NCI-H128 (cell line): ENCODE measurements around the gene VWF.

ENCODE experiments used
- DNase-seq: peaks from one replicate; lab custom pipeline; 2025; ENCODE audit not compliant: unreplicated experiment; lab: John Stamatoyannopoulos, UW

The VWF gene

GRCh38 chr12:5964913-5965900 lies 159.3 kb downstream of the VWF start:
- no peak for DNase-seq

- DNase-seq: no peak
Measured at GRCh38 chr12:5963515-5963914, 161.0 kb downstream of the VWF start.

GRCh38 chr12:5960783-5961182 lies 163.7 kb downstream of the VWF start:
- no peak for DNase-seq

DNA sequence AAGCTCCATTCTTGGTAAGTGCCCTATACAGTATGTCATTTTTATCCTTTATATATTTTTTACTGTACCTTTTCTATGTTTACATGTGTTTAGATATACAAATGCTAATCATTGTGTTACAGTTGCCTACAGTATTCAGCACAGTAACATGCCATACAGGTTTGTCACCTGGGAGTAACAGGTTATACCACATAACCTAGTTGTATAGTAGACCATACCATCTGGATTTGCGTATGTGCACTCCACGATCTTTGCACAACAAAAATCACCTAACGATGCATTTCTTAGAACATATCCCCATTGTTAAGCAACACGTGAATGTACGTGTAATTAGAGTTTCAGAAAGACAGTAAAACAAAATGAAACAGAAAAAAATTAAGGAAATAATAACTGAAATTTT lies 167.5 kb downstream of the VWF start:
- no peak for DNase-seq

DNA sequence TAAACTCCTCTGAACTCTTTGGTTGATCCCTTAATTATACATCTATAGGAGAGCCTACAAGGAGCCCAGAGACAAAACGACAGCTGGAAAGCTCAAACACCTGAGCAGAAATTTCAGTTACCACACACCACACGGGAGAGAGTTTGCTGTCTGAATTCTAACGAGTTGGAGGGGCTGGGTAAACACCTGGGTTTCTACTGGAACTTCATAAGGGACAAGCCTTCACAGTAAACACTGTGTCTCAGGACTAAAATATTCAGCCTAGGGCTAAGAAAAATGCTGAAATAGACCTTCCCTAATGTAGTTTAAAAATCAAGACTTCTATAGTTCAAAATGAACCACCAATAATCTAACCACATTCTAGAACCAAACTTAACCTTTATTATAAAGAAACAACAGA lies 169.8 kb downstream of the VWF start:
- no peak for DNase-seq

GRCh38 chr12:5953835-5954586 lies 170.5 kb downstream of the VWF start:
- DNase-seq: no peak

- no peak for DNase-seq
Measured at GRCh38 chr12:5952031-5952430, 172.4 kb downstream of the VWF start.

DNA sequence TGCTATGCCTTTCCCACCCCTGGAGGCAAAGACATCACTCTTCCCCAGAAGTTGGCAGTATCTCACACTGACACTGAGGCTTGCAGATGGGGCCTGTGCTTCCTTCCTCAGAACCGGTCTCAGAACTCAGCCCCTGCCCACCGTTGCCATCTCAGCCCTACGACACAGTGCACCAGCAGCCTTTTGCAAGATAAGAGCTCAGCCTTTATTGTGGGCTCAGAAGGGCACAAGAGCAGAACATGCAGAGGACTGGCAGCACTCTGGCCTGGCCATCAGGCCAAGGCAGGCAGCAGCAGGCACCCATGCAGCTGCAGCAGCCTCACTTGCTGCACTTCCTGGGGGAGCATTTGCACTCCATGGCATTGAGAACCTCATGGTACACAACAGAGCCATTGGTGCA lies 175.8 kb downstream of the VWF start:
- no peak for DNase-seq

- DNase-seq: no peak
Measured at GRCh38 chr12:5947006-5947405, 177.5 kb downstream of the VWF start.

GRCh38 chr12:5946388-5946787 lies 178.1 kb downstream of the VWF start:
- DNase-seq: no peak

- peak; percentile 22 for DNase-seq
Measured at GRCh38 chr12:5945071-5946008, 179.1 kb downstream of the VWF start, which contains the start of gene ANO2. ANO2 (minus strand) TSS chr12:5945259; CDS start chr12:5945217, 42 bp downstream.

DNA sequence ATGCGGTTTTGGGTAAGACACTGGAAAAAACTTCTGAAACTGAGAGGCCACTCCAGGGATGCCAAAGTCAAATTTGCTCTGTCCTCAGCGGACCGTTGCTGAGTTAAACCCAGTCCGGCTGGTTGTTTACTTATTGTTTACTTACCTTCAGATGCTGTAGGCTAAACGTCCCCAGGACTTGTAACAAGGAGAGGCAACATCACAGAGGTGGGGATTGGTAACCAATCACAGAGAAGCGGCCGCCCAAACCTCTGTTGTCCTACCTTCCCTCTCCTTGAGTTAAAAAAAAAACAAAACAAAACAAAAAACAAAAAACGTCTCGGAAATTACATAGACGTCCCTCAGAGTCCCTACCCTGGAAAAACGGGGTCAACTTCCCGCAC lies 179.8 kb downstream of the VWF start:
- no peak for DNase-seq

DNA sequence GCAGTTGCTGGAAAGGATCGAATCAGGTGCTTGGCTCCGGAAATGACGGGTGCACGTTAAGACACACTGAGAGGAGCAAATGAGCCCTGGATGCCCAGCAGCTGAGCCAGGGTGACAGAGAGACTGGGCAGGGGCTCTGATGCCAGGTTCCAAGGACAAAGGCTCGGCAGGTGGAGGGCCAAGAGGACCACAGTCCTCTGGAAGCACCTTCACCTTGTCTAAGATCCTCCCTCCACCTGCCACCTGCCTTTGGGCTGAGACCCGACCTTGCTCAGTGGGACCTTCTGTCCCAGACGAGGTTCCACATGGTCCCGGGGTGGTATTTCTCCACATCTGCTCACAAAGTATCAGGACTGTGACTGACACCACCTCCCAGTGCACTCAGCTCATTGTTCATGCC lies 180.4 kb downstream of the VWF start:
- DNase-seq: no peak

- DNase-seq: no peak
Measured at GRCh38 chr12:5941907-5942306, 182.6 kb downstream of the VWF start.

- no peak for DNase-seq
Measured at GRCh38 chr12:5927732-5928516, 196.5 kb downstream of the VWF start.

GRCh38 chr12:5925646-5926045 lies 198.8 kb downstream of the VWF start:
- no peak for DNase-seq

- DNase-seq: no peak
Measured at GRCh38 chr12:5924342-5924741, 200.1 kb downstream of the VWF start.

DNA sequence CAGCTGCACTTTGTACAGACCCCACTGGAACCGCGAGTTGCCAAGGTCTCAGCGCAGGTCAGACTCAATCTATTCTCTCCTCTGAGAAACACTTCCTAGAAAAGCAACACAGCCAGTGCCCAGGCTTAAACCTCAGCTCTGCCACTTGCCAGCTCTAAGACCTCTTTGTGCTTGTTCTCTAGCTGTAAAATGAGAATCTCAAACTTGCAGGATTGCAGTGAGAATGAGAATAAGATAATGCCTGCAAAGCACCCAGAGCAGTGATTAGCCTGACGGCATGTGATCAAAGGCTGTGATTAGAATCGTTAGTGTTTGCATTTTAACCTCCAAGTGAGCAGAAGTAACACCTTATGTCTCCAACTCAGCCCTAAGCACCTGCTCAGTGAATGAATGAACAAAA lies 200.7 kb downstream of the VWF start:
- no peak for DNase-seq

- no peak for DNase-seq
Measured at GRCh38 chr12:5923043-5923605, 201.3 kb downstream of the VWF start.
